Sigmoid colon (tissue), 7 donors: Measurements from ENCODE around the gene SPANXC. TPM values are rescaled to one million over a fixed set of nuclear protein-coding genes. Genes with fewer than 3 reads are reported as not detected.

Experiments used
- DNase-seq: peaks from one replicate; pipeline ENCODE4 v3.0.0-alpha.2; 2019
- H3K27ac ChIP-seq, 4 donors: fragments of 200-600 bp; sonication (generic); one replicate each; pipeline ENCODE4 v1.5.1; 2016 to 2019; ENCODE audit warnings: mild to moderate bottlenecking in 1 of 4
- H3K27me3 ChIP-seq, 3 donors: fragments of 200-600 bp; sonication (generic); one replicate each; pipeline ENCODE4 v1.5.1; 2019; ENCODE audit warnings: mild to moderate bottlenecking in 1 of 3
- H3K36me3 ChIP-seq, 4 donors: fragments of 200-600 bp; sonication (generic); one replicate each; pipeline ENCODE4 v1.5.1; 2016 to 2019
- H3K4me1 ChIP-seq, 4 donors: fragments of 200-600 bp; sonication (generic); one replicate each; pipeline ENCODE4 v1.5.1; 2017 to 2019
- H3K4me3 ChIP-seq, 4 donors: fragments of 200-600 bp; sonication (generic); one replicate each; pipeline ENCODE4 v1.5.1; 2017 to 2019; ENCODE audit warnings: mild to moderate bottlenecking in 2 of 4, moderate library complexity in 1 of 4
- H3K9me3 ChIP-seq, 4 donors: fragments of 200-600 bp in 3 of 4; sonication (generic) in 3 of 4; one replicate each; pipeline versions ENCODE4 v1.5.1 to v1.6.1; 2013 to 2019
- CTCF ChIP-seq, 4 experiments: fragments of 450-650 bp in 3 of 4; fragments of 200-600 bp in 1 of 4; IDR thresholded peaks; one replicate each; pipeline ENCODE4 v1.5.1; 2016 to 2019; ENCODE audit warnings: antibody characterized with exemption in 4 of 4, mild to moderate bottlenecking in 3 of 4, moderate library complexity in 2 of 4
- EP300 ChIP-seq, 4 donors: sonication (generic); formaldehyde crosslinking; IDR thresholded peaks; one replicate each; pipeline ENCODE4 v1.6.1; 2017; ENCODE audit warnings: antibody characterized with exemption in 4 of 4
- POLR2A ChIP-seq, 2 donors: fragments of 450-650 bp; IDR thresholded peaks; one replicate each; pipeline ENCODE4 v1.6.1; 2016; ENCODE audit warnings: antibody characterized with exemption in 2 of 2, mild to moderate bottlenecking in 2 of 2, moderate library complexity in 2 of 2
- POLR2AphosphoS5 ChIP-seq, 4 donors: sonication (generic); formaldehyde crosslinking; IDR thresholded peaks; one replicate each; pipeline ENCODE4 v1.6.1; 2017; ENCODE audit warnings: antibody characterized with exemption in 4 of 4
- WGBS, 2 donors: extraction: QIAGEN DNeasy Blood & Tissue Kit; methylation state at CpG; one replicate each; pipeline ENCODE4 v1.1.7; 2013; 5-methylcytosine and 5-hydroxymethylcytosine counted together
- intact Hi-C: fragments of 100-400 bp; cut with DNase I; formaldehyde crosslinking; loops from one replicate; pipeline ENCODE4 v1.15.1; 2023
- polyA plus RNA-seq, 3 donors: library from polyadenylated mRNA; stranded (reverse); fragments of 200-250 nt; gene quantifications; one replicate each; pipeline ENCODE4 v1.2.3, GENCODE V29; 2013
- total RNA-seq, 4 donors: library from RNA; depleted of rRNA; stranded (reverse); fragments of >200 nt; gene quantifications; one replicate each; pipeline ENCODE4 v1.1.0, GENCODE V29; 2016
- donor health status: healthy with polysubstance abuse.
- donor health status: Bipolar disorder and iron deficiency.
- donor health status: healthy.

SPANXC gene
- total and polyA plus RNA-seq, 7 donors = not detected

GRCh38 chrX:141214196-141214595 is 28.1 kb downstream of the SPANXC start:
- no peaks in the 10 kb centered on the region for H3K9me3 ChIP-seq
- intact Hi-C loops = no loop called here
- no peak overlapping the region for H3K4me3 ChIP-seq
- H3K36me3 ChIP-seq = no peaks in the 10 kb centered on the region
- no peak for TF ChIP-seq CTCF (IDR thresholded peaks at IDR 0.05)
- no peak for TF ChIP-seq EP300 (IDR thresholded peaks at IDR 0.05)
- TF ChIP-seq POLR2AphosphoS5 (IDR thresholded peaks at IDR 0.05) = no peak
- no peak for TF ChIP-seq POLR2A (IDR thresholded peaks at IDR 0.05)
- H3K4me1 ChIP-seq = no peaks in the 10 kb centered on the region
- 70 to 73% methylated on average over 1 of the region's 1 CpG for WGBS, 2 donors
- no peak overlapping the region for H3K27ac ChIP-seq
- no peak for DNase-seq
- H3K27me3 ChIP-seq = no peaks in the 10 kb centered on the region

GRCh38 chrX:141201962-141202361 is 40.4 kb downstream of the SPANXC start:
- Histone ChIP-seq H3K27ac (no peak overlapping the region), H3K4me1 (no peaks in the 10 kb centered on the region), H3K27me3 (no peaks in the 10 kb centered on the region), H3K9me3 (no peaks in the 10 kb centered on the region), H3K36me3 (no peaks in the 10 kb centered on the region), H3K4me3 (no peak overlapping the region)
- 88 to 92% methylated on average over 3 of the region's 3 CpGs for WGBS, 2 donors
- no peak for DNase-seq
- intact Hi-C loops = no loop called here
- TF ChIP-seq POLR2AphosphoS5 (IDR thresholded peaks at IDR 0.05) = no peak
- no peak for TF ChIP-seq POLR2A (IDR thresholded peaks at IDR 0.05)
- TF ChIP-seq EP300 (IDR thresholded peaks at IDR 0.05) = no peak
- TF ChIP-seq CTCF (IDR thresholded peaks at IDR 0.05) = no peak

Other genes with a start within 250 kb of the SPANXC start
- gene SPANXB1, start 239.9 kb downstream of the SPANXC start, total RNA-seq = not detected
- gene SPANXB1, start 239.9 kb downstream of the SPANXC start, polyA plus RNA-seq = not detected
- 1 to 10 TPM; 3.0 to 4.4 (median 4.1) TPM for gene LDOC1, start 65.4 kb downstream of the SPANXC start, total RNA-seq
- gene LDOC1, start 65.4 kb downstream of the SPANXC start, polyA plus RNA-seq = 1 to 10 TPM; 1.2 to 6.4 (median 3.0) TPM